Right atrium auricular region (tissue), 2 donors: Measurements from ENCODE around the gene FLAD1. TPM values are rescaled to one million over a fixed set of nuclear protein-coding genes. Genes with fewer than 3 reads are reported as not detected.

ENCODE experiments used
- DNase-seq: peaks from one replicate; pipeline ENCODE4 v3.0.0-alpha.2; 2019; ENCODE audit warnings: low spot score
- H3K27ac ChIP-seq, 2 donors: fragments of 200-600 bp; sonication (generic); 1 replicate in 1 of 2; 2 replicates in 1 of 2; pipeline ENCODE4 v1.5.1; 2016 to 2019
- H3K27me3 ChIP-seq, 2 donors: fragments of 200-600 bp; sonication (generic); one replicate each; pipeline versions ENCODE4 v1.5.1 to v1.6.0; 2017 to 2019
- H3K36me3 ChIP-seq: fragments of 200-600 bp; sonication (generic); one replicate; pipeline ENCODE4 v1.5.1; 2016
- H3K4me1 ChIP-seq, 2 donors: fragments of 200-600 bp; sonication (generic); one replicate each; pipeline versions ENCODE4 v1.5.1 to v1.6.0; 2017 to 2019
- H3K4me3 ChIP-seq, 2 donors: fragments of 200-600 bp; sonication (generic); 1 replicate in 1 of 2; 2 replicates in 1 of 2; pipeline ENCODE4 v1.5.1; 2017 to 2019; ENCODE audit warnings: mild to moderate bottlenecking in 1 of 2, moderate library complexity in 1 of 2
- H3K9me3 ChIP-seq, 2 donors: fragments of 200-600 bp; sonication (generic); one replicate each; pipeline ENCODE4 v1.5.1; 2019
- CTCF ChIP-seq, 2 donors: fragments of 200-600 bp; sonication (generic); IDR thresholded peaks; one replicate each; pipeline ENCODE4 v1.5.1; 2019; ENCODE audit warnings: antibody characterized with exemption in 2 of 2
- total RNA-seq, 2 donors: library from RNA; depleted of rRNA; stranded (reverse); fragments of >200 nt; gene quantifications; one replicate each; pipeline ENCODE4 v1.1.0, GENCODE V29; 2016

FLAD1 gene
- total RNA-seq, 2 donors from 2014 or later: 19.5 to 24.8 TPM

GRCh38 chr1:154937085-154937987, 45.8 kb upstream of the FLAD1 start:
- no peaks in the 10 kb centered on the region for H3K36me3 ChIP-seq
- H3K27ac ChIP-seq: peak overlapping the region; percentile 97
- peak in 1 of 2 donors; percentile 29 for TF ChIP-seq CTCF (IDR thresholded peaks at IDR 0.05)
- H3K4me3 ChIP-seq: peak overlapping the region; percentile 55 to 66
- H3K27me3 ChIP-seq: no peaks in the 10 kb centered on the region
- peaks cover 0 to 55% of the 10 kb centered on the region in 2 donors for H3K4me1 ChIP-seq
- peak; percentile 92 for DNase-seq
- no peaks in the 10 kb centered on the region for H3K9me3 ChIP-seq

- H3K36me3 ChIP-seq: no peaks in the 10 kb centered on the region
- peaks cover 0 to 56% of the 10 kb centered on the region in 2 donors for H3K4me1 ChIP-seq
- H3K27ac ChIP-seq: peak overlapping the region; percentile 97
- H3K9me3 ChIP-seq: no peaks in the 10 kb centered on the region
- no peak for DNase-seq
- no peaks in the 10 kb centered on the region for H3K27me3 ChIP-seq
- peak overlapping the region; percentile 55 to 66 for H3K4me3 ChIP-seq
- no peak for TF ChIP-seq CTCF (IDR thresholded peaks at IDR 0.05)
Measured at GRCh38 chr1:154937988-154938386, 45.2 kb upstream of the FLAD1 start.

GRCh38 chr1:154938604-154939399, 44.3 kb upstream of the FLAD1 start:
- no peak for DNase-seq
- H3K36me3 ChIP-seq: no peaks in the 10 kb centered on the region
- H3K27ac ChIP-seq: peak overlapping the region; percentile 97
- no peak overlapping the region for H3K4me3 ChIP-seq
- no peaks in the 10 kb centered on the region for H3K9me3 ChIP-seq
- no peak for TF ChIP-seq CTCF (IDR thresholded peaks at IDR 0.05)
- no peaks in the 10 kb centered on the region for H3K27me3 ChIP-seq
- peaks cover 0 to 61% of the 10 kb centered on the region in 2 donors for H3K4me1 ChIP-seq

GRCh38 chr1:154940213-154940560, 43.0 kb upstream of the FLAD1 start:
- H3K4me1 ChIP-seq: peaks cover 0 to 73% of the 10 kb centered on the region in 2 donors
- DNase-seq: no peak
- H3K36me3 ChIP-seq: no peaks in the 10 kb centered on the region

GRCh38 chr1:154940651-154941194, 42.4 kb upstream of the FLAD1 start:
- TF ChIP-seq CTCF (IDR thresholded peaks at IDR 0.05): no peak
- DNase-seq: no peak
- H3K27ac ChIP-seq: peak overlapping the region; percentile 3 to 44

More at GRCh38 chr1:154940213-154940560, 43.0 kb upstream of the FLAD1 start:
- no peak for TF ChIP-seq CTCF (IDR thresholded peaks at IDR 0.05)
- H3K27ac ChIP-seq: peak overlapping the region; percentile 3 to 44
- no peak overlapping the region for H3K4me3 ChIP-seq
- H3K9me3 ChIP-seq: no peaks in the 10 kb centered on the region
- no peaks in the 10 kb centered on the region for H3K27me3 ChIP-seq

More at GRCh38 chr1:154940651-154941194, 42.4 kb upstream of the FLAD1 start:
- Histone ChIP-seq H3K36me3 (no peaks in the 10 kb centered on the region), H3K4me3 (no peak overlapping the region), H3K4me1 (peaks cover 0 to 68% of the 10 kb centered on the region in 2 donors), H3K9me3 (no peaks in the 10 kb centered on the region), H3K27me3 (no peaks in the 10 kb centered on the region)
